HG02884 (cell line): ENCODE results near the gene DEFB119.
"Not testable (repeated sequence)": the region's sequence is repeated elsewhere in the genome, so short reads cannot be mapped to it uniquely, and the experiment has no call there.

Experiments
- ATAC-seq: cut with Tn5 transposase; IDR thresholded peaks from one replicate; pipeline ENCODE4 v1.9.1; 2021; ENCODE audit warnings: mild to moderate bottlenecking, moderate library complexity; ENCODE audit not compliant: unreplicated experiment

Gene DEFB119

DNA sequence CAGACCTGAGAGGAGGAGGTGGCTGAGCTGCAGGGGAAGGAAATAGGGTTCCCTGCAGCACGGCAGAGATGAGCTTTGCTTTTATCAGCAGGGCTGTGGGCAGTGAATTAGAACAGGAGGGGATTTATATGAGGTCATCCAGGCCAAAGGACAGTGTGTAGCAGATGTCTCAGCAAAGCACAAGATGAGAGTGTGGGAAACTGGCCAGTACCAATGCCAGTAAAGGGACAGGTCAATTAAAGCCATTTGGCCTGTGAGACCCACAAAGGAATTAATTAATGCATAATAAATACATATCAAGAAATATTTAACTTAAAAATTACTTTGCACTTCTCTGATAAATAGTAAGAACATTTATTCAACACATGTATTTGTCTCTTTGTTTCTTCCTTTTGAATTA lies at the start of gene DEFB119:
Gene DEFB119, minus strand, starts transcription at position 101 of the 400 bp plus-strand sequence. CDS start 107 bp downstream, outside the sequence.
- ATAC-seq = no peak

DNA sequence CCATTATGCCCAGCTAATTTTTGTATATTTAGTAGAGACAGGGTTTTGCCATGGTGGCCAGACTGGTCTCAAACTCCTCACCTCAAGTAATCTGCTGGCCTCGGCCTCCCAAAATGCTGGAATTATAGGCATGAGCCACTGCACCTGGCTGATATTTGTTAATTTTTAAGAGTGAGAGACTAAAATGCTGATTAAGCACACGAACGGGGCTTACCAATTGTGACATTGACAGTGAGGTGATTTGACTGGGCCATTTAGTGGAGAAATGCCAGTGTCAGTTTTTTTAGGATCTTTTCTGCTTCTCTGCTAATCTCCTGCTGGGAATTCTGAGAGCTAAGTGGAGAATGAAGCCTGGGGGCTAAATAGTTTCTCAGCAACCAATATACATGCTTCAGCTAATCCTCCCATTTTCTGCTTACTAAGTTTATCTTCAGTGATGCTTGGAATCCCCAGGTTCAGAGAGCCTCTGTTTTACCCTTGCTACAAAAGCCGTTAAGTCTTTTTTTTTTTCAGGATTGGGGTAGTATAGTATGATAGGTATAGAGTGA lies 40.3 kb upstream of the DEFB119 start:
- ATAC-seq = no peak

GRCh38 chr20:31427576-31427975 lies 37.2 kb upstream of the DEFB119 start:
- not testable (repeated sequence) for ATAC-seq

GRCh38 chr20:31426891-31427551 lies 36.6 kb upstream of the DEFB119 start:
- ATAC-seq = not testable (repeated sequence)

DNA sequence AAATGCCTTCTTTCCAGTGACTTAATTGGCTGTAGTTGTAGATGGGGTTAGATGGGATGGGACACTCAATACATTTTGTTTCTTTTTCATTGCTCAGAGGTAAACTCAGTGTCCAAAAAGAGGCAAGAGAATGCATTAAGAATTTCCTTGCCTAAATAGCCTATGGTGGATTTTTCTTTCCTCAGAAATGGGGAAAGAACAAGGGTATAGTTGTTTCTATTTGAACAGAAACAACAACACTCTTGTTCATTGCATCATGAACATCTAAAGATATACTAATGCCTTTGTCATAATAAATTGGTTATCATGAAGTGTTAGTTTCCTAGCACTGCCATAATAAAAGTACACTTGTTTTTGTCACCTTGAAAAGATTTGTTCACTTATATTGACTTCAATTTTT lies 35.4 kb upstream of the DEFB119 start:
- no peak for ATAC-seq

DNA sequence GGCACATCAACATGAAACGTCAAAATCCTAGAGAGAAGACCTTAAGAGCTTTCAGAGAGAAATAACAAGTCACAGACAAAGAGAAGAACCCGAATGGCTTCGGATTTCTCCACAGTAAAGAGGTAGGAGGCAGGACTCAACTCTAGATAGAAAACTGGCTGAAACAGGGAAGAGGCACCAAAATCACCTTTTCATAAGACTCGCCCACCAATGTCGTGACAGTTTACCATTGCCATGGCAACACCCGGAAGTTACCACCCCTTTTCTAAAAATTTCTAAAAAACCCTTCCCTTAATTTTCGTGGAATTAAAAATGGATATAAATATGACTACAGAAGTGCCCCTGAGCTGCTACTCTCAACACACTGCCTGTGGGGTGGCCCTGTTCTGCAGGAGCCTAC lies 27.9 kb upstream of the DEFB119 start:
- ATAC-seq = no peak

- no peak for ATAC-seq
These were observed 25.3 kb upstream of the DEFB119 start for GRCh38 chr20:31415653-31416052.

- ATAC-seq = no peak
These were observed 24.0 kb upstream of the DEFB119 start for GRCh38 chr20:31414381-31414780.

GRCh38 chr20:31410011-31410410 lies 19.6 kb upstream of the DEFB119 start:
- no peak for ATAC-seq

GRCh38 chr20:31406115-31406514 lies 15.7 kb upstream of the DEFB119 start, which contains the start of gene DEFB121:
Gene DEFB121, minus strand, starts transcription at chr20:31406215. Its CDS starts 63 bp downstream, at chr20:31406152.
- no peak for ATAC-seq

- no peak for ATAC-seq
These were observed 13.5 kb upstream of the DEFB119 start for GRCh38 chr20:31403886-31404285.

DNA sequence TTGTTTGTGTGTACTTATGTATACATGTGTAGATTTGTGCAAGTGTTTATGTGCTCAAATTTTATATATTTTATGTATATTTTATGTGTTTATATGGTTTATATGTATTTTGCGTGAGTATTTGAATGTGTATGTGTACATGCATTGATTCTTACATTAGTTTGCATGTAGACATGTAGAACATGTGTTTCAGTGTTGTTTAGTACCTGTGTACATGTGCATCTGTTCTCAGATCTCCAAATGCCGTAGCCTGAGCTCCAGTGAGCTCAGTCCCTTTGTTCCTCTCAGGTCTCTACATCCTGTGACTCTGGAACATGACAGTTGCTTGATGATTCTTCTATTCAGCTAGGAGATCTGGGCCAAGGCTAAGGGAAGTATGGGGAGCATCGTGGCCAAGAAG lies 4.5 kb upstream of the DEFB119 start:
- ATAC-seq = no peak

GRCh38 chr20:31392836-31393235 lies 2.4 kb upstream of the DEFB119 start:
- ATAC-seq = no peak

GRCh38 chr20:31374346-31374745 lies 16.0 kb downstream of the DEFB119 start:
- no peak for ATAC-seq

GRCh38 chr20:31368301-31368700 lies 22.1 kb downstream of the DEFB119 start, which contains the start of gene DEFB118:
Gene DEFB118, plus strand, starts transcription at chr20:31368601. Its CDS starts 50 bp downstream, at chr20:31368651.
- no peak for ATAC-seq

GRCh38 chr20:31364272-31364671 lies 26.1 kb downstream of the DEFB119 start:
- not testable (repeated sequence) for ATAC-seq

- no peak for ATAC-seq
These were observed 27.1 kb downstream of the DEFB119 start for GRCh38 chr20:31363295-31363694.

DNA sequence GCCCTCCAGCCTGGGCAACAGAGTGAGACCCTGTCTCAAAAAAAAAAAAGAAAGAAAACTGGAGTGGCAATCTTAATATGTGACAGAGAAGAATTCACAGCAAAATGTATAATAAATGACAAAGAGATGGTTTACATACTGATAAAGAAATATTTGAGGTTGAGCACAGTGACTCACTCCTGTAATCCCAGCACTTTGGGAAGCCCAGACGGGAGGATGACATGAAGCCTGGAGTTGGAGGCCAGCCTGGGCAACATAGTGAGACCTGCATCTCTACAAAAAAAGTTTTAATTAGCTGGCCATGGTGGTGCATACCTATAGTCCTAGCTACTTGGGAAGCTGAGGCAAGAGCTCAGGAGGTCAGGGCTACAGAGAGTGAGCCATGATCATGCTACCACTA lies 34.4 kb downstream of the DEFB119 start:
- ATAC-seq = no peak

- no peak for ATAC-seq
These were observed 48.9 kb downstream of the DEFB119 start for GRCh38 chr20:31341470-31341869.

DNA sequence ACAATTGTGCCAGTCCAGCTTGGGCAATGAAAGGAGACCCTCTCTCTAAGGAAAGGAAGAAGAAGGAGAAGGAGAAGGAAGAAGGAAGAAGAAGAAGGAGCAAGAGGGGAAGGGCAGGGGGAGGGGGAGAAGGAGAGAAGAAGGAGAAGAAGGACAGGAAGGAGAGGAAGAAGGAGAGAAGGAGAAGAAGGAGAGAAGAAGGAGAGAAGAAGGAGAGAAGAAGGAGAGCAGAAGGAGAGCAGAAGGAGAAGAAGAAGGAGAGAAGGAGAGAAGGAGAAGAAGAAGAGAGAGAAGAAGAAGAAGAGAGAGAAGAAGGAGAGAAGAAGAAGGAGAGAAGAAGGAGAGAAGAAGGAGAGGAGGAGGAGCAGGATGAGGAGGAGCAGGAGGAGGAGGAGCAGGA lies 59.5 kb downstream of the DEFB119 start:
- ATAC-seq = no peak
